ENCODE measurements around the gene STRIP1.

DNA sequence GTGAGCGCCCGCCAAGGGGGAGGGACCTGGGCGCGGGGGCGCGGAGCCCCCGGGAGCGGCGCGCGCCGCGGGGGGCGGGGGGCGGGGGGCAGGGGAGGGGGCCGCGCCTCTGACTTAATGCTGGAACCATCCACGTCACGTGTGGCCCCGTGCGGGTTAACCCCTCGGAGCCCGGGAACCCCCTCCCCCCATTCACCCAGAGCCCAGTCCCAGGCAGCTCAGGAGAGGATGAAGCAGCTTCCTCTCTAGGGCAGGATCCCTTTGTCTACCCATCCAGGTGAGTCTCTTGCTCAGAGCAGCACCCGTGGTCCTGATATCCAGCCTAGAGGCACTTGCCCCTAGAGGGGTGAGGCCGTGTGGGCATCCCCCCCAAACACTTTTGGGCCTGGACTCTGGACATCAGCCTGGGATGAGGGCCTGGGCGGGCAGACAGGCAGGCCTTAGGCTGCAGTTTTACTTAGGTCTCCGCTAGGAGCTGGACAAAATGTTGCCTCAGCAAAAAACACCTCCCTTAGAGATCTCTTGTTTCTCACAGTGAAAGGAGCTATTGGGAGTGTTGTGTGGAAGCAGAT lies 36.3 kb downstream of the STRIP1 start, which contains the start of gene ALX3:
- TF ChIP-seq CTCF (IDR thresholded peaks at IDR 0.05) (no peak), POLR2A (IDR thresholded peaks at IDR 0.05) (no peak)

Measured in uterus (tissue), 2 donors.